Ovary (tissue), 9 donors: ENCODE results near the gene DHX8. TPM values are rescaled to one million over a fixed set of nuclear protein-coding genes. Genes with fewer than 3 reads are reported as not detected.

Experiments used
- DNase-seq, 5 donors: peaks; one replicate each; pipeline ENCODE4 v3.0.0-alpha.2; 2019 to 2020
- H3K27ac ChIP-seq, 2 donors: fragments of 200-600 bp; one replicate each; pipeline versions ENCODE4 v1.5.1 to v1.8.0; 2019 to 2022
- H3K27me3 ChIP-seq: fragments of 200-600 bp; one replicate; pipeline ENCODE4 v1.8.0; 2022
- H3K36me3 ChIP-seq: fragments of 200-600 bp; sonication (generic); one replicate; pipeline ENCODE4 v1.5.1; 2019
- H3K4me1 ChIP-seq: one replicate; pipeline ENCODE4 v1.8.1; 2013; ENCODE audit warnings: mild to moderate bottlenecking, moderate library complexity; ENCODE audit not compliant: insufficient read depth
- H3K4me3 ChIP-seq: fragments of 200-600 bp; sonication (generic); one replicate; pipeline ENCODE4 v1.5.1; 2017
- H3K9me3 ChIP-seq, 2 donors: fragments of 200-600 bp in 1 of 2; sonication (generic) in 1 of 2; one replicate each; pipeline versions ENCODE4 v1.5.1 to v1.8.1; 2013 to 2019; ENCODE audit warnings: mild to moderate bottlenecking in 1 of 2, moderate library complexity in 1 of 2
- EP300 ChIP-seq: sonication (generic); formaldehyde crosslinking; IDR thresholded peaks from one replicate; pipeline ENCODE4 v1.6.1; 2017; ENCODE audit warnings: antibody characterized with exemption
- POLR2A ChIP-seq: fragments of 450-650 bp; IDR thresholded peaks from one replicate; pipeline ENCODE4 v1.6.1; 2017; ENCODE audit warnings: antibody characterized with exemption, mild to moderate bottlenecking, moderate library complexity
- WGBS, 3 donors: extraction: QIAGEN DNeasy Blood & Tissue Kit in 1 of 3; methylation state at CpG; one replicate each; pipeline versions ENCODE4 v1.1.5 to v1.1.7; 2013 to 2017; 5-methylcytosine and 5-hydroxymethylcytosine counted together
- intact Hi-C, 4 donors: fragments of 100-400 bp; cut with DNase I; formaldehyde crosslinking; loops; one replicate each; pipeline versions ENCODE4 v1.11.0 to v1.15.1; 2022 to 2023
- polyA plus RNA-seq, 2 donors: library from polyadenylated mRNA; stranded (reverse); fragments of 200-250 nt in 1 of 2; fragments of 350-450 nt in 1 of 2; fragmentation: Illumina TruSeq in 1 of 2; extraction: RNeasy Lipid Tissue Mini Kit (QIAGEN cat#74804) in 1 of 2; gene quantifications; one replicate each; pipeline ENCODE4 v1.2.3, GENCODE V29; 2013 to 2014
- total RNA-seq, 7 donors: library from RNA; depleted of rRNA in 2 of 7; stranded (reverse); fragments of >200 nt in 2 of 7; fragmentation: NEBNext Ultra II Directional in 3 of 7; extraction: Animal tissue kit (Norgen Biotek cat#: 25700) in 3 of 7; gene quantifications; one replicate each; pipeline versions ENCODE4 v1.1.0 to v1.2.4, GENCODE V29; 2016 to 2023
- TF ChIP-seq, protein P1 (sequence below), 3 donors: fragments of 450-650 bp in 2 of 3; fragments of 200-600 bp in 1 of 3; IDR thresholded peaks; one replicate each; pipeline versions ENCODE4 v1.5.1 to v1.8.0; 2016 to 2022; ENCODE audit warnings: antibody characterized with exemption in 3 of 3, mild to moderate bottlenecking in 1 of 3
- donor health status: DM: no; HTN: no; CAD: no; lungs with moderate emphysema.
- donor health status: DM: no; HTN: no; CAD: no.
- donor health status: Bipolar disorder and iron deficiency.
- donor health status: DM: yes; HTN: yes; CAD: no.
- donor health status: DM: no; HTN: no; CAD: no.
- donor health status: DM: yes; HTN: yes; CAD: no.

Gene DHX8
- total and polyA plus RNA-seq, 9 donors = 14.6 to 55.1 (median 37.1) TPM

DNA sequence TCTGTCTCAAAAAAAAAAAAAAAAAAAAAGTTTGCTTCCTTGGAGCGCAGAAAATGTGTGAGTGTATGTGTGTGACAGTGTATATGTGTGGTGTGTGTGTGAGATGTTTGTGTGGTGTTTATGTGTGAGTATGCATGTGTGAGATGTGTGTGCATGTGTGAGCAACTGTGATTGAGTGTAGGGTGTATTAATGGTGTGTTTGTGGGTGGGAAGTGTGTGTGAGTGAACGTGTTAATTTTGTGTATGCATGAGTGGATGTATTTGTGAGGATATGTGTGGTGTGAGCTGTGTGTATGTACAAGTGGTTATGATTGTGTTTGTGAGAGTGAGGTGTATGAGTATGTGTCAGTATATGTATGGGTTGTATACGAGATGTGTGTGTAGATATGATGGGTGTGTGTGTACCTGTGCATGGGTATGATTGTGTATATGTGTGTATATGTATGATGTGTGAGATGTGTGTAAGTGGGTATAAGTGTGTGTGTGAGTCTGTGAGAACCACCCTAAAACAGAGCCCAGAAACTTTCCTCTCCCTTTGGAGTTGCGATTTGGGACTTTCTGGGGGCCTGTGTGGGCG, 84.8 kb downstream of the DHX8 start:
- WGBS, 3 donors = 94 to 96% (median 96%) methylated on average over 5 of the region's 5 CpGs
- no peaks in the 10 kb centered on the region for H3K4me1 ChIP-seq
- H3K4me3 ChIP-seq = no peak overlapping the region
- no peaks in the 10 kb centered on the region for H3K36me3 ChIP-seq
- no peaks in the 10 kb centered on the region for H3K9me3 ChIP-seq
- no peaks in the 10 kb centered on the region for H3K27me3 ChIP-seq
- no peak overlapping the region for H3K27ac ChIP-seq
- no peak for DNase-seq
- intact Hi-C loops = no loop called here
- TF ChIP-seq, protein P1, sequence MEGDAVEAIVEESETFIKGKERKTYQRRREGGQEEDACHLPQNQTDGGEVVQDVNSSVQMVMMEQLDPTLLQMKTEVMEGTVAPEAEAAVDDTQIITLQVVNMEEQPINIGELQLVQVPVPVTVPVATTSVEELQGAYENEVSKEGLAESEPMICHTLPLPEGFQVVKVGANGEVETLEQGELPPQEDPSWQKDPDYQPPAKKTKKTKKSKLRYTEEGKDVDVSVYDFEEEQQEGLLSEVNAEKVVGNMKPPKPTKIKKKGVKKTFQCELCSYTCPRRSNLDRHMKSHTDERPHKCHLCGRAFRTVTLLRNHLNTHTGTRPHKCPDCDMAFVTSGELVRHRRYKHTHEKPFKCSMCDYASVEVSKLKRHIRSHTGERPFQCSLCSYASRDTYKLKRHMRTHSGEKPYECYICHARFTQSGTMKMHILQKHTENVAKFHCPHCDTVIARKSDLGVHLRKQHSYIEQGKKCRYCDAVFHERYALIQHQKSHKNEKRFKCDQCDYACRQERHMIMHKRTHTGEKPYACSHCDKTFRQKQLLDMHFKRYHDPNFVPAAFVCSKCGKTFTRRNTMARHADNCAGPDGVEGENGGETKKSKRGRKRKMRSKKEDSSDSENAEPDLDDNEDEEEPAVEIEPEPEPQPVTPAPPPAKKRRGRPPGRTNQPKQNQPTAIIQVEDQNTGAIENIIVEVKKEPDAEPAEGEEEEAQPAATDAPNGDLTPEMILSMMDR (IDR thresholded peaks at IDR 0.05) = no peak
- TF ChIP-seq EP300 (no peak), POLR2A (no peak)

DNA sequence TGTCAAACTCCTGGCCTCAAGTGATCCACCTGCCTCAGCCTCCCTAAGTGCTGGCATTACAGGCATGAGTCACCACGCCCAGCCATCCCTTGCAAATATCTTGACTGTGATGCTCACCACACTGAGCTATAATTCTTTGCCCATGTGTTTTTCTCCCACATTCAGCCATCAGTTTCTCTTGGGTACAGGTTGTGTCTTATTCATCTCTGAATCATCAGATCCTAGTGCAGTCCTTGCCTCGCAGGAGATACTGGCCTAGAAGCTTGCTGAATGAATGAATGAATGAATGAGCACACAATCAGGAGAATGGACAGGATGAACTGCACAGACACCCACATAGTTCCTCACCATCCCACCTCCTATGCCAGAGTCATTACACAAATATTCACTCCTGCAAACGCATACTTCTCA, 86.7 kb downstream of the DHX8 start:
- H3K36me3 ChIP-seq = no peaks in the 10 kb centered on the region
- no peaks in the 10 kb centered on the region for H3K9me3 ChIP-seq
- DNase-seq = no peak
- no peak overlapping the region for H3K27ac ChIP-seq
- 76 to 86% (median 77%) methylated on average over 3 of the region's 3 CpGs for WGBS, 3 donors
- H3K27me3 ChIP-seq = no peaks in the 10 kb centered on the region
- H3K4me3 ChIP-seq = no peak overlapping the region
- intact Hi-C loops = loop anchor here in 3 of 4 donors (10.0 kb wide), 2 partner anchors 184 to 194 kb away; partner anchors contain the start of gene SOST (in 2 of the 3)
- TF ChIP-seq, protein P1 (IDR thresholded peaks at IDR 0.05) = no peak
- no peak for TF ChIP-seq EP300
- no peak for TF ChIP-seq POLR2A
- no peaks in the 10 kb centered on the region for H3K4me1 ChIP-seq

DNA sequence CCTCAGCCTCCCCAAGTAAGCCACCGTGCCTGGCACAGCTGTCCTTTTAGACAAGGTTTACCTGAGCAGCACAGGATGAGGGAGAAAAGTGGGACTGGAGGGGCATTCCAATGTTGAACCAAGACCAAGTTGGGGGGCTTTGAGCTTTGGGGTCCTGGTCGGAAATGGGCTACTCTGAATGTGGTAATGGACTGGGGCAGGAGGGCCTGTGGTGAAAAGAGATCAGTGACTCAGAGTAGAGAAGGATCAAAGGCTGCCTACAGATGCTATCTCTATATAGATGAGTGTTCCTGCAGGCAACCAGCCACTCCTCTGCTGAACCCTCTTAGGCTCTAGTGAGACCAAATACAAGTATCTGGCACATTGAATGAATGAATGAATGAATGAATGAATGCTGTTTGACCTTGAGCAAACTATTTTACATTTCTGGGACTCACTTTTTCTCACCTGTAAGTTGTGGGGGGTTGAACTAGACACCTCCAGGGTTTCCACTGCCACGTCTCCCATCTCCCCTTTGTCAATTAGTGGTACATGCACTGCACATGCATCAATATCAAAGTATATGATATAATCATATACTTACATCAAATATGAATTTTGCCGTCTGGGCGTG, 88.7 kb downstream of the DHX8 start:
- no peak overlapping the region for H3K4me3 ChIP-seq
- no peak for DNase-seq
- TF ChIP-seq EP300 = no peak
- TF ChIP-seq, protein P1 (IDR thresholded peaks at IDR 0.05) = no peak
- no peak for TF ChIP-seq POLR2A
- no peak overlapping the region for H3K27ac ChIP-seq
- no peaks in the 10 kb centered on the region for H3K36me3 ChIP-seq
- no peaks in the 10 kb centered on the region for H3K9me3 ChIP-seq
- H3K4me1 ChIP-seq = no peaks in the 10 kb centered on the region
- intact Hi-C loops = loop anchor here in 3 of 4 donors (10.0 kb wide), 2 partner anchors 182 to 192 kb away; partner anchors contain the start of gene SOST (in 2 of the 3)
- 86 to 88% (median 86%) methylated on average over 5 of the region's 5 CpGs for WGBS, 3 donors
- H3K27me3 ChIP-seq = no peaks in the 10 kb centered on the region

DNA sequence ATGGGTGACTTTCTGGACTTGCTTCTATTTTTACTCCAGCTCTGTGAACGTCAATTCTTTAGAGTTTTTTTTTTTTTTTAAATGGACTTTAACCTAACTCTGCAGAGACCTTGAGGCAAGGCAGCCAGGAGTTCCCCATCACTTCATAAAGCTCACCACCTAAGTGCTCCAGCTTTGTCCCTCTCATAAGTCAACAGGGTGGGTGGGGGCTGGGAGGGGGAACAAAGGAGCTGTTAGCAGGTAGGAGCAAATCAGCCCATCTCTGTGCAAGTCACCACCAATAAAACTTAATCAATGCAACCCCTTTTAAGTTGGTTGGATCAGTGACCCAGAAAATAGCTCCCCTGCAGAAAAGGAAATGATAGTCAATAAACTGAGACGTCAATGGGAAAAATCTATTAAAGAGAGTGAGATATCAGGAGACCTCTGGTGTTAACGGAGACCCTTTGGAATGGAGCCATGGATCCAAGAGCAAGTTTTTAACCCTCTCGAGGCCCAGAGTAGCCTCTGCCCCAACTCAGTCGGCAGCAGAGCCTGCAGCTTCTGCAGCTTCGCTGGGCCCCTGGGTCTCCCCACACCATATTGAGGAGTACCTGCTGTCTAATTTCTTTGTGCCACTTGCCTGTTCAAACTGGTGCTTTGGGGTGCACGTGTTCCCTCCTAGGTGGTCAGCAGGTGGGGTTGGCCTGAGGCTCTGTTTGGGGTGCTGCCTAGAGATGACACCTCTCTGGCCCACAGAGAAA, 90.0 kb downstream of the DHX8 start:
- DNase-seq = no peak
- H3K27ac ChIP-seq = no peak overlapping the region
- no peaks in the 10 kb centered on the region for H3K9me3 ChIP-seq
- H3K27me3 ChIP-seq = no peaks in the 10 kb centered on the region
- H3K4me1 ChIP-seq = no peaks in the 10 kb centered on the region
- TF ChIP-seq EP300 (no peak), POLR2A (no peak)
- TF ChIP-seq, protein P1 (IDR thresholded peaks at IDR 0.05) = no peak
- intact Hi-C loops = loop anchor here in 3 of 4 donors (10.0 kb wide), 2 partner anchors 181 to 191 kb away; partner anchors contain the start of gene SOST (in 2 of the 3)
- 32 to 40% (median 36%) methylated on average over 7 of the region's 7 CpGs for WGBS, 3 donors
- H3K4me3 ChIP-seq = no peak overlapping the region
- H3K36me3 ChIP-seq = no peaks in the 10 kb centered on the region
